HG03103 (cell line): ENCODE results near the gene SLIT3.
"Not testable (repeated sequence)": the region's sequence is repeated elsewhere in the genome, so short reads cannot be mapped to it uniquely, and the experiment has no call there.

Source experiments
- ATAC-seq: cut with Tn5 transposase; IDR thresholded peaks from one replicate; pipeline ENCODE4 v1.9.1; 2021; ENCODE audit warnings: low read depth; ENCODE audit not compliant: unreplicated experiment

SLIT3 gene

DNA sequence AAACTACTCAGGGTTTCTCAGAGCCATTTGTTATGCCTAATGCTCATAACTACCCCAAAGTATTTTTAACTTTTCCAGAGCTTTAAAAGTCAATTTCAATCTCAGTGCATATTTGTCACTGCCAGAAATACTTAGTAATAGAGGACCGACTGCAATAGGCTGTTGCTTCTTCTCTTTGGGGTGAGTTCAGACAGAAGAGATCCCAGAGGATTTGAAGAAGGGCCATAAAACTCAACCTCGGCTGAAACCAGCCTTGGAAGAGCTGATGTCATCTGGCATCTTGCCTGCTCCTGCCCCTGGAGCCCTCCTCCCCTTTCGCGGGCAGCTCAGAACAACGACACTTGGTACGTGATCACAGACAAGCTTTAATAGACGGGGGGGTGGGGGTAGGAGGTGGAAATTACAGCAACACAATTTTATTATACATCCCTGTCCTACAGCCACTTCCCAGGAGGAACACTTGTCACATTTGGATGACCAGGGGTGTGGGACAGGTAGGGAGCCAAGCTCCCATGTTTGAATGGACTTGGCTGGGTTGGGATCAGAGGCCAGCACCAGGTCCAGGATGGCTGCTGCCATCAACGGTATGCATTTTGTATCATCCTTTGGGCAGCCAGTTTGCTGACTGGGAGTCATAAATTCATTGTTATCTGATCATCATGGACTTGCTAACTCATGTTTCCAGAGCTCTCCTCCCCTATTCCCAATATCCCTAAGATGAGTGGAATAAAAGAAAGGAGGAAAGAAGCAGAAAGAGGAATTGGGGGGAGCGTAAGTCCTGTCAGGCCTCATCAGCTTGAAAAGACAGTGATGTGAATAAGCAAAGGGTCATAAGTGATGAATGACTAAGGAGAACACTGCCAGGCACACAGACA is 535.2 kb downstream of the SLIT3 start:
- no peak for ATAC-seq

GRCh38 chr5:168765086-168765550 is 535.8 kb downstream of the SLIT3 start:
- no peak for ATAC-seq

- no peak for ATAC-seq
Observed at GRCh38 chr5:168756453-168757391, 544.2 kb downstream of the SLIT3 start.

DNA sequence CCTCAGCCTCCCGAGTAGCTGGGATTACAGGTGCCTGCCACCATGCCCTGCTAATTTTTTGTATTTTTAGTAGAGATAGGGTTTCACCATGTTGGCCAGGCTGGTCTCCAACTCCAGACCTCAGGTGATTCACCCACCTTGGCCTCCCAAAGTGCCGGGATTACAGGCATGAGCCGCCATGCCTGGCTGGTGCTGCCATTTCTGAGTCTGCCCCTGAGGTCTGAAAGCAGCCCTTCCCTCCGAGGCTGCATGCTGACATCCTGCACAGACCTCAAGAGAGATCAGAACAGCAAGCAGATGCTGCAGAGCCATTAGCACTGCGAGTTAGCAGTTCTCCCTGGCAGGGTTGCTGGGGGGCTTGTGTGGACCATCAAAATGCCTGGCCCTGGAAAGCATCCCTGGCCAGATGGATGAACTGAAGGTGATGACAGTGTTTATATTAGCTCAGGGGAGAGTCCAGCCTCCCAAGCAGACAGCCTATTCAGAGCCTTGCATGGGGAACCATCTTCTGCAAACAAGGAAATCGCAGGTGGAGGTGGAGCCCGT is 545.3 kb downstream of the SLIT3 start:
- ATAC-seq, result no peak

DNA sequence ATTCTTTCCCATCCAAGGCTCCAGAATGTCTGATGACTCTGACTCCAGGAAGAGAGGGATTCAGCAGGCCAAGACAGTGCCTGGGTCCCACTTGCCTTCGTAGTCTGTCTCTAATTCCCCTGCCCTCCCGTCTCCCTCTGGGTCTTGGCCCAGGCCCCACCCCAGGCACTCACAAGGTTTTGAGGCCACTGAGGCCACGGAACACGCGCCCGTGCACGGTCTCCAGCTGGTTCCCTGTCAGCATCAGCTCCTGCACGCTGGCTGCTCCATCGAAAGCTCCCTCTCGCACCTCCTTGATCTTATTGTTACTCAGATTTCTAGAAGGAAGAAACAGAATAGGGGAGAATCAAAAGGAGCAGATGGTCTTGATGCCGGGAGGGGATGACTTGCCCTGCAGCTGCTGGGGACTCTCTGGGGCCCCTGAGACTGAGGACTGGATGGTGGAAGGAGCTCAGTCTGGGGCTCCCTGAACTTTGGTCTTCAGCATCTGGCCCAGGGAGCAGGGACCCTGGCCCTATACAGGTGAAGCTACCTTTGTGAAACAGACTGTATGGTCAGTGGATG is 547.2 kb downstream of the SLIT3 start:
- no peak for ATAC-seq

DNA sequence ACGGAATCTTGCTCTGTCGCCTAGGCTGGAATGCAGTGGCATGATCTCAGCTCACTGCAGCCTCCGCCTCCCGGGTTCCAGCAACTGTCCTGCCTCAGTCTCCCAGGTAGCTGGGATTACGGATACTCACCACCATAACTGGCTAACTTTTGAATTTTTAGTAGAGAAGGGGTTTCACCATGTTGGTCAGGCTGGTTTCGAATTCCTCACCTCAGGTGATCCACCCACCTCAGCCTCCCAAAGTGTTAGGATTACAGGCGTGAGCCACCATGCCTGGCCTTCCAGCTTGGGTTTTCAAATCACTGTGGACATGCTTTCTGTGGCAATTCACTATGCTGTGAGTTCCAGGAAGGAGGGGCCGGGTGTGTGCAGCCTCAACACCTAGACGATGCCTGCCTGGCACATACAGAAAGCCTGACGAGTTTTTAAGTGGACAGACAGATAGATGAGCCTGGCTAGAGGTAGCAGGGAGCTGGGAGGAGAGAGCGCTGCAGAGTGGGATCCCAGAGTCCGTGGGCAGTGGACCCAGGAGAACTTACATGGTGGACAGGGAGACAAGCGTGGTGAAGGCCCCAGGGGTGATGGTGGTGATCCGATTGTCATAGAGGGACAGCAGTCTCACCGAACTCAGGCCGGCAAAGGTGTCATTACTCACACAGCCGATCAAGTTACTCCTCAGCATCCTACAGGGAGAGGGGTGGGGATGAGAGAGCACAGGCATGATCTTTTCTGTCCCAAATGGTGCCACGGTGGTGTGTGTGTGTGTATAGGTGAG is 548.3 kb downstream of the SLIT3 start:
- ATAC-seq, result no peak

GRCh38 chr5:168752012-168752411 is 548.9 kb downstream of the SLIT3 start:
- ATAC-seq, result no peak

GRCh38 chr5:168750926-168751325 is 550.0 kb downstream of the SLIT3 start:
- ATAC-seq, result no peak

- ATAC-seq, result no peak
Observed at GRCh38 chr5:168749391-168750100, 551.4 kb downstream of the SLIT3 start.

DNA sequence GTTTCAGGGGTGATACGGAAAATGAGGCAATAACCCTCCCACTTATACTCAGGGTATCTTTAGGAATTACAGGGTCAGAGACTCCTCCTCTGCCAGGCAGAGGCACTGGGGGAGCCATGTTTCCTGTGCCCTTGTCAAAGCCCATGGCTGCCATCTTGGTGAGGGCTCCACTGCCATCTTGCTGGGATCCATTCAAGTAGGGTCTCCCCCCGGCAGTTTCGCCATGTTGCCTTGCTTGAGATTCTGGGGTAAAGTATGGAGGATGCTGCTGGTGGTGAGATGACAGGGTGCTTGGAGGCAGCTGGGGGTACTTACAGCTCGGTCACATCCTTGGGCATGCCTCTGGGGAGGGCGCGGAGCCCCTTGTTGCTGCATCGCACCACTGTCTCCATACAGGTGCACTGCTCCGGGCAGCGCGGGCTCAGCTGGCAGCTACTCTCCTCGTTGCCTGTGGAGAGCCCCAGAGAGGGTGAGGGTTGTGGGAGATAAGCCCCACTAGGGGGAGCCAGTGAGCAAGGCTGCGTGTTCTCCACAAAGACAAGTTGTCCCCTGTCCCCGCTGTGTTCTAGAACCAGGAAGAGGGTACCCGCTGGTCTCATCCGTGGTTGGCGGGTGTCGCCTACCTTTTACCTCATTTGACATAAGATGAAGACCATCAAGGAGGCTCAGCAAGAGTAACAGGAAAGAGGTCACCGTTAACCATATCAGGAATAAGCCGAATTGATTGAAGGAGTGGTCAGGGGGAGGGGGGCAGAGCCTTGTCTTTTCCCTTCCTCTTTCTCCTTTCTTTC is 552.8 kb downstream of the SLIT3 start:
- ATAC-seq, result no peak

DNA sequence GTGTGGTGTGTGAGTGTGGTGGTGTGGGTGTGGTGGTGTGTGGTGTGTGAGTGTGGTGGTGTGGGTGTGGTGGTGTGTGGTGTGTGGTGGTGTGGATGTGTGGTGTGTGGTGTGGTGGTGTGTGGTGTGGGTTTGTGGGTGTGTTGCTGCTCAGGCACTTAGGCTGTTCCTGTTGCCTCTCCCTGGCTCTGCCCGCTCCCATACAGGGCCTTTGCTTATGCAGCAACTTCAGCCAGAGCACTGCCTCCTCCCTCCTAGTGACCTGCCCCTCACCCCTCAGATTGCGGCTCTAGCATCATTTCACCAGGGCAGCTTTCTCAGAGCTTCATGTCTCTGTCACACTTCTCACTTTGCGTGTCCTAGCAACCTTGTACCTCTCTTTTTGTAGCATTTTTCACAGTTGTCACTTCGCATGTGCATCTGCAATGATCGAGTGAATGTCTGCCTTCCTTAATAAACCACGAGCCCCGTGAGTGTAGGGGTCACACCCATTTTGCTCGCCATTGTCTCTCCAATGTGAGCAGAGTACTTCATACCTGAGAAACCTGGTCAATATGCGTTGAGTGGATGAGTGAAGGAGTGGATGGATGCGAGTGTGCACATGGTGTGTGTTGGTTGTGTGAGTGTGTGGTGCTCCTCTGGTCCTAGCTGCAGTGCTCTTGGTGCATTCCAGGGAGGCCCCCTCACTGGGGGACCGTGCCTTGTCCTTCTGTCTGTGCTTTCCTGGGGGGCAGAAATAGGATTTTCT is 553.9 kb downstream of the SLIT3 start:
- no peak for ATAC-seq

DNA sequence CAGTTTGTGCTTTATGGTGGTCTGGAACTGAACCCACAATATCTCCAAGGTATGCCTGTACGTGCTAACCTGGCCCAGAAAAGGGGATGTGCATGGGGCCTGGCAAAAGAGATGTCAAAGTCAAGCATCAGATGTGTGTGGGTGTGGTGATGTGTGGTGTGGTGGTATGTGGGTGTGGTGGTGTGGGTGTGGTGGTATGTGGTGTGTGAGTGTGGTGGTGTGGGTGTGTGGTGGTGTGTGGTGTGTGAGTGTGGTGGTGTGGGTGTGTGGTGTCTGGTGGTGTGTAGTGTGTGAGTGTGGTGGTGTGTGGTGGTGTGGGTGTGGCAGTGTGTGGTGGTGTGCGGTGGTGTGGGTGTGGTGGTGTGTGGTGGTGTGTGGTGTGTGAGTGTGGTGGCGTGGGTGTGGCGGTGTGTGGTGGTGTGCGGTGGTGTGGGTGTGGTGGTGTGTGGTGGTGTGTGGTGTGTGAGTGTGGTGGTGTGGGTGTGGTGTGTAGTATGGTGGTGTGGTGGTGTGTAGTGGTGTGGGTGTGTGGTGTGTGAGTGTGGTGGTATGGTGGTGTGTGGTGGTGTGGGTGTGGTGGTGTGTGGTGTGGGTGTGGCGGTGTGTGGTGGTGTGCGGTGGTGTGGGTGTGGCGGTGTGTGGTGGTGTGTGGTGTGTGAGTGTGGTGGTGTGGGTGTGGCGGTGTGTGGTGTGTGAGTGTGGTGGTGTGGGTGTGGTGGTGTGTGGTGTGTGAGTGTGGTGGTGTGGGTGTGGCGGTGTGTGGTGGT is 554.6 kb downstream of the SLIT3 start:
- not testable (repeated sequence) for ATAC-seq

- no peak for ATAC-seq
Observed at GRCh38 chr5:168743617-168744016, 557.3 kb downstream of the SLIT3 start.

DNA sequence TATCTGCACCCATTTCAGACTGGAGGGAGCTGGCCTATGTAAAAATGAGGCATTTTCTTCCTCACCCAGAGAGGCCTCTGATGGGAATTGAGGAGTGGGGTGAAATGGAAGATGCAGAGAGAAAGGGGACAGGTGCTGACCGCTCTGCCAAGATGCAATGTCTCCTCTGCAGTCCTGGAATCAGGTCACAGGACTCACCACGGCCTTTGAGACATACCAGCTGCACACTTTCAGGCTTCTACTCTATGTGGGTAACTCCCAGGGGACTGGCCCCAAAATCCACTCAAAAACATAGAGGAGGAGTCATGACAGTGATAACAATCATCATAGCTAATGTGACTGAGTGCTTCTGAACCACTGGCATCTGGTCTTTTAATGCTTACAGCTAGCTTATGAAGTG is 558.6 kb downstream of the SLIT3 start:
- not testable (repeated sequence) for ATAC-seq

DNA sequence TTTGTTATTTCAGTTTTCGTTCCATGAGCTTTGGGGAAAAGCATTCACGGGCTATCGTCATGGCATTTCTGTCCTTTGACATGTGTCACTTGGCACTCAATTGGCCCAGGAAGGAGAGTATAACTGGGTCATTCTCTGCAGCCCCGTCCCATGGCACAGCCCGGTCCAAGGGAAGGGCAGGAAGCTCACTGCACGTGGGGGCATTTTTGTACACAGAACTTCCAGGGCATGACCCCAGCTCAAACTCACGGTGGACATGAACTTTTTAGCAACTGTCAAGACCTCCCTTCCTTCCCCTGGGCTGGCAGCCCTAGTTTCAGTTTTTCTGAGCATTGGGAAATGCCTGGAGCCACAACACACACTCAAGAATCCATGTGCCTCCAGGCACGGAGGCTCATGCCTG is 560.1 kb downstream of the SLIT3 start:
- no peak for ATAC-seq

DNA sequence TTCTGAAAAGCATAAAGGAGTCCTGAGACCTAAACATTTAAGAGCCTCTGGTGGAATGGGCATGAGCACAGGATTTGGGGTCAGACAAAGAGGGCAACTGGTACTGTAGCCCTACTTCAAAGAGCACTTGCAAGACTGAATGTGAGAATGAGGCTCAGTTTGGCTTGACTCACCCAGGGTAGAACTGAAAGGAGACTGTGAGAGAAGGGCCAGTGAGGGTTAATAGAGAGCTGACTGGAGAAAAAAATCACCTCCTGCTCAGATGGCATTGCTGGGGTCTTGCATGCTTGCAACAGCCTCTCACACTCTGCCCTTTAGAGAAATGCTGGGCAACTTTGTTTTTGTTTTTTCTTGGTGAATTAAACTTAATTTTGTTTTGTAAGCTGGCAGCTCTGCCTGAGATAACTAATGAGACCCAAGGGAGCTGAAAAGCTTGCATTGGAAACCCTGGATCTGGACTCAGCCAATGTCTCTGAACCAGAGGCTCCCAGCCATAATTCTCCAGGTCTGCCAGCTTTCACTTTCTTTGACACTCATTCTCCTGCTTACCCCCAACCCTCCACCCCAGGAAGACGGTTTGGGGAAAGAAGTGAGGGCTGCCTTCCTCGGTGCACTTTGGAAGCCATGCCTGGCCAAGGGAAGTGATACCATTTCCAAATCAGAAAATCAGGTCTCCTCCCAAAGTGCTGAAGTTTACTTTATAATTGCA is 560.7 kb downstream of the SLIT3 start:
- ATAC-seq, result no peak

- no peak for ATAC-seq
Observed at GRCh38 chr5:168737066-168737465, 563.9 kb downstream of the SLIT3 start.
